ENCODE results near the gene ERLIN1.

GRCh38 chr10:100109670-100110069 lies 76.2 kb downstream of the ERLIN1 start:
- TF ChIP-seq REST (IDR thresholded peaks at IDR 0.05) (no peak), TAF1 (conservative IDR thresholded peaks at IDR 0.05) (no peak), RAD21 (IDR thresholded peaks at IDR 0.05) (no peak), RXRA (IDR thresholded peaks at IDR 0.05) (no peak), JUND (IDR thresholded peaks at IDR 0.05) (no peak), GABPA (IDR thresholded peaks at IDR 0.05 in 1 of 2, conservative IDR thresholded peaks at IDR 0.05 in 1 of 2) (no peak), NR2F2 (IDR thresholded peaks at IDR 0.05) (no peak), FOXA1 (IDR thresholded peaks at IDR 0.05) (no peak), YY1 (IDR thresholded peaks at IDR 0.05) (no peak), HNF4G (IDR thresholded peaks at IDR 0.05) (no peak)
- TF ChIP-seq, protein P1, sequence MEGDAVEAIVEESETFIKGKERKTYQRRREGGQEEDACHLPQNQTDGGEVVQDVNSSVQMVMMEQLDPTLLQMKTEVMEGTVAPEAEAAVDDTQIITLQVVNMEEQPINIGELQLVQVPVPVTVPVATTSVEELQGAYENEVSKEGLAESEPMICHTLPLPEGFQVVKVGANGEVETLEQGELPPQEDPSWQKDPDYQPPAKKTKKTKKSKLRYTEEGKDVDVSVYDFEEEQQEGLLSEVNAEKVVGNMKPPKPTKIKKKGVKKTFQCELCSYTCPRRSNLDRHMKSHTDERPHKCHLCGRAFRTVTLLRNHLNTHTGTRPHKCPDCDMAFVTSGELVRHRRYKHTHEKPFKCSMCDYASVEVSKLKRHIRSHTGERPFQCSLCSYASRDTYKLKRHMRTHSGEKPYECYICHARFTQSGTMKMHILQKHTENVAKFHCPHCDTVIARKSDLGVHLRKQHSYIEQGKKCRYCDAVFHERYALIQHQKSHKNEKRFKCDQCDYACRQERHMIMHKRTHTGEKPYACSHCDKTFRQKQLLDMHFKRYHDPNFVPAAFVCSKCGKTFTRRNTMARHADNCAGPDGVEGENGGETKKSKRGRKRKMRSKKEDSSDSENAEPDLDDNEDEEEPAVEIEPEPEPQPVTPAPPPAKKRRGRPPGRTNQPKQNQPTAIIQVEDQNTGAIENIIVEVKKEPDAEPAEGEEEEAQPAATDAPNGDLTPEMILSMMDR (IDR thresholded peaks at IDR 0.05; ENCODE audit: low read depth, low read length, missing input control), result no peak
- TF ChIP-seq, protein P2, sequence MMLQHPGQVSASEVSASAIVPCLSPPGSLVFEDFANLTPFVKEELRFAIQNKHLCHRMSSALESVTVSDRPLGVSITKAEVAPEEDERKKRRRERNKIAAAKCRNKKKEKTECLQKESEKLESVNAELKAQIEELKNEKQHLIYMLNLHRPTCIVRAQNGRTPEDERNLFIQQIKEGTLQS (IDR thresholded peaks at IDR 0.05), result no peak
- TF ChIP-seq, protein P3, sequence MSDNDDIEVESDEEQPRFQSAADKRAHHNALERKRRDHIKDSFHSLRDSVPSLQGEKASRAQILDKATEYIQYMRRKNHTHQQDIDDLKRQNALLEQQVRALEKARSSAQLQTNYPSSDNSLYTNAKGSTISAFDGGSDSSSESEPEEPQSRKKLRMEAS (IDR thresholded peaks at IDR 0.05), result no peak
